ENCODE results near the gene KASH5.

Gene KASH5

GRCh38 chr19:49395581-49396407 is 7.7 kb downstream of the KASH5 start:
- DNase-seq (ENCODE audit: low read depth, low spot score): no peak

- no peak for DNase-seq (ENCODE audit: low read depth, low spot score)
These were observed 8.9 kb downstream of the KASH5 start for GRCh38 chr19:49396738-49397505.

DNA sequence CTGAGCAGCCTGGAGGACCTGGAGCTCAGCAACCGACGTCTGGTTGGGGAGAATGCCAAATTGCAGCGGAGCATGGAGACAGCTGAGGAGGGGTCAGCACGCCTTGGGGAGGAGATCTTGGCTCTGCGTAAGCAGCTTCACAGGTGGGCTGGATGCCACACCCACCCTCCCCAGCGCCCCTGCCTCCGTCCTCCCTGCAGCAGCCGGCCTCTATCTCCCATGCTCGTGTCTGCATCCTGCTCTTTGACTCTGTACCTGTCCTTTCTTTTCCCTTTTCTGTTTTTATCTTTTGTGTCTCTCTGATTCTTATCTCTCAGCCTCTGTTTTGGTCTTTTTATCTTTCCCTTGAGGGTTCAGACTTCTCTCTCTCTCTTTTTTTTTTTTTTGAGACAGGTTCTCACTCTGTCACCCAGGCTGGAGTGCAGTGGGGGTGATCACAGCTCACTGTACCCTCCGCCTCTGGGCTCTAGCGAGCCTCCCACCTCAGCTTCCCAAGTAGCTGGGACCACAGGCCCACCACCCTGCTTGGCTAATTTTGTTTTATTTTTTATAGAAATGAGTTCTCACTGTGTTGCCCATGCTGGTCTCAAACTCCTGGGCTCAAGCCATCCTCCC is 10.1 kb downstream of the KASH5 start:
- no peak for DNase-seq (ENCODE audit: low read depth, low spot score)

GRCh38 chr19:49398931-49399330 is 10.9 kb downstream of the KASH5 start:
- no peak for DNase-seq (ENCODE audit: low read depth, low spot score)

GRCh38 chr19:49400029-49400428 is 12.0 kb downstream of the KASH5 start:
- DNase-seq (ENCODE audit: low read depth, low spot score): no peak

- DNase-seq (ENCODE audit: low read depth, low spot score): peak; percentile 89
These were observed 15.5 kb downstream of the KASH5 start for GRCh38 chr19:49403404-49404187.

DNA sequence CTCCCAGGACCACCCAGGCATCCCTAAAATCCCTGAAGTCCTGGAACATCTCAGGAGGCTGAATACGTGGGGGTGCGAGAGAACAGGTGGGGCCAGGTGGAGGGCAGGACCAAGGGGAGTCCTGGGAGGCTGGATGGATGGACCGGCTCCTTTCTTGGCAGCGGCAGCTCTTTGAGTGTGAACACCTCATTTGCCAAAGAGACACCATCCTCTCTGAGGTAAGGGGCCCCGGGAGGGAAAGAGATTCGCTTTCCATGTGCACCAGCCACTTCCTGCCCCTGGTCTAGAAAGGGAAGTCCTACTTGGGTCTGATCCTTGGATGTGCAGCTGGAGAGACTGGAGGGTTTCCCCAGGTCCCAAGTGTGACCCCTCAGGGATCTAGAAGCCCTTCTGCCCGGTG is 19.0 kb downstream of the KASH5 start:
- no peak for DNase-seq (ENCODE audit: low read depth, low spot score)

DNA sequence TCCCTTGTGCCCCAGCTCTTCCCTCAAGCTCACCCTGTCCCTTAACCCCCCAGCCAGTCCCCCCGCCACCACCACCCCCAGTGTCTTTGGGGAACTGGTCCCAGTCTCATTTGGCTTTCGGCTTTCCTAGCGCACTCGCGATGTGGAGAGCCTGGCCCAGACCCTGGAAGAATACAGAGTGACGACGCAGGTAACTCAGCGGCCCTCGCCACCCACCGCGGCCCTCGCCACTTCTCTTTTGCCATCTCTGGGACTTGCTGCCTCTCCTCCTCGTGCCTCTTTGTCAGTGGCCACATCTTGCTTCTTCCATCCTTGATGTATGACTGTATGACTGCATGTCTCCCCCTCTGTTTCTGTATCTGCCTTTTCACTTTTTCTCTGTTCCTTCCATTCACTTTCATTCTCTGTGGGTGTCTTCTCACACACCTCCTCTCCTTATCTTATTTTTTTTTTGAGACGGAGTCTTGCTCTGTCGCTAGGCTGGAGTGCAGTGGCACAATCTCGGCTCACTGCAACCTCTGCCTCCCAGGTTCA is 19.5 kb downstream of the KASH5 start:
- DNase-seq (ENCODE audit: low read depth, low spot score): no peak

- no peak for DNase-seq (ENCODE audit: low read depth, low spot score)
These were observed 20.9 kb downstream of the KASH5 start for GRCh38 chr19:49408816-49409440.

DNA sequence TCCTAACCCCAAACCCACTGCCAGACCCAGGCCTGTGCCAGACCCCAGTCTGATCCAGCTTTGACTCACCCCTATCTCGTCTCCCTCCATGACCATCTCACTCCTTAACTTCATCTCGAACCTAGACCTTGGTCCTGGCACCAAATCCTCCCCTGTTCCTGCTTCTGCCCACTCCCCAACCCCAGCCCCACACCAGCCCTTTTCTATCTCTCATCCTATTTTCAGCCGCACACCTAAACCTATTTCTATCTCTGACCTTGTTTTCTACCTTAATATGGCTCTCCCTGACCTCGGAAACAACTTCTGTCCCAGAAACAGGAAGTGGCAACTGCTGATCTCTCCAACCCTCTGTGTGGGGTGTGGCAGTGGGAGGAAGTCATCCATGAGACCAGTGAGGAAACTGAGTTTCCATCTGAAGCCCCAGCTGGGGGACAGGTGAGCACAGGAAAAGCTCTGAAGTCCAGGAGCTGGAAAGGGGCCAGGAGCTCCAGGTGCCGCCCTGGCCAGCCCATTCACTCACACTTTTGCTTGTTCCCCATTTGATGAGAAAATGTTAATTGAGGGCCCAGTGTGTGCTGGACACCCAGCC is 21.5 kb downstream of the KASH5 start:
- DNase-seq (ENCODE audit: low read depth, low spot score): no peak

DNA sequence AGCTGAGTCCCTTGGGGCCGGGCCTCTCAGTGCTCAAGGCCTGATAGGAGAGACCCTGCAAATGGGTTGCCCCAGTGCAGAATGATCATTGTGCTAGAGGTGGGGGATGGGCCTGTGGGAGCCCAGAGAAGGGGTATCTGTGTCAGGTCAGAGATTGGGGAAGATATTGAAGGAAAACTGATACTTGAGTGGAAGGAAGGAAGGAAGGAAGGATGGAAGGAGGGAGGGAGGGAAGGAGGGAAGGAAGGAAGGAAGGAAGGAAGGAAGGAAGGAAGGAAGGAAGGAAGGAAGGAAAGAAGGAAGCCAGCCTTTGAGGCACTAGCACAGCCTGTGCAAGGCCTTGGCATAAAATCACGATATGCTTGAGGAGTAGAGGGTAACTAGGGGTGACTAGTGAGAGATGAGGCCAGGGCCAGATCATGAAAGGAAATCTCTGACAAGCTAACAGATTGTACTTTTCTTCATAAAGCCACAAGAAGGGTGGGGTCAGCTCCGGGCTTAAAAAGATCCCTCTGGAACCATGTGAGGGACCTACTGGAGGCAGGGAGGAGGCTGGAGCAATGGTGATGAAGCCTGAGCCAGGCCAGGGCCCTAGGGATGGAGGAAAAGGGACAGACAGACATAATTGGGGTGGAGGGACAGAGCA is 23.8 kb downstream of the KASH5 start:
- DNase-seq (ENCODE audit: low read depth, low spot score): no peak

- DNase-seq (ENCODE audit: low read depth, low spot score): no peak
These were observed 25.3 kb downstream of the KASH5 start for GRCh38 chr19:49413348-49413747.

DNA sequence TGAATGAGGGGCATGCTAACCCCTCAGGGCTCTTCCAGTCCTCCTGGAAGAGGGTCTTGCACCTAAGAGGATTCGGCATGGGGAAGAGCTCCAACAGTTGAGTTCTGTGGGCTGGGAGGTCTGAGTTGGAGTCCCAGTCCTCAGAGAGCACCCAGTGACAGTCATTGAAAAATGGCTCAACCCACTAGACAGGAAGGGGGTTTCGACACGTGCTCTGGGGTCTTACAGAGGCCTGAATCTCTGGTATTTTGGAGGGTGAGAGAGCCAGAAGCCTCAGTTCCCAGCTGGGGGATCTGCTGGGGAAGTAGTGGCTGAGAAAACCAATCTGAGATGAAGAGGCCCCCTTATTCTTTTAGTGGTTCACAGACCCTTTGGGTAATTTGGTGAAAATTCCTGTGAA is 26.2 kb downstream of the KASH5 start:
- DNase-seq (ENCODE audit: low read depth, low spot score): no peak

GRCh38 chr19:49415102-49415809 is 27.2 kb downstream of the KASH5 start:
- DNase-seq (ENCODE audit: low read depth, low spot score): no peak

GRCh38 chr19:49415810-49416200 is 27.8 kb downstream of the KASH5 start:
- no peak for DNase-seq (ENCODE audit: low read depth, low spot score)

- DNase-seq (ENCODE audit: low read depth, low spot score): no peak
These were observed 29.0 kb downstream of the KASH5 start for GRCh38 chr19:49417088-49417487.

GRCh38 chr19:49418511-49418910 is 30.5 kb downstream of the KASH5 start:
- DNase-seq (ENCODE audit: low read depth, low spot score): no peak

DNA sequence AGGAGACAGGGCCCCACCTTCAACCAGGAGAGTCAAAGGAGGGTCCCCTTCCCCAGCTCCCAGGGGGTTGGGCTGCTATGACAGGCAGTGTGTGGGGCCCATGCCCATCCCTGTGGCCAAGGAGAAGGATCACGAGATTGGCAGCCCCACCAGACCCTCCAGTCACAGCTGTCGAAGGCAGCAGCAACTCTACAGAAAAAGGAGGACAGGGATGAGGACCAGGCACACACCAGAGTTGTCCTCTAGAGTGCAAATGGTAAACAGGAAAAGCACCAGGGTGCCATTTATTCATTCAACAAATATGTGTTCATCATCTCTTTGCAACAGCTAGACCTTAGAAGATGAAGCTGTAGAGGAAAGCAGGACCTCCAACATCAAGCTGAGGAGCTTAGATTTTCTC is 31.1 kb downstream of the KASH5 start:
- DNase-seq (ENCODE audit: low read depth, low spot score): no peak

DNA sequence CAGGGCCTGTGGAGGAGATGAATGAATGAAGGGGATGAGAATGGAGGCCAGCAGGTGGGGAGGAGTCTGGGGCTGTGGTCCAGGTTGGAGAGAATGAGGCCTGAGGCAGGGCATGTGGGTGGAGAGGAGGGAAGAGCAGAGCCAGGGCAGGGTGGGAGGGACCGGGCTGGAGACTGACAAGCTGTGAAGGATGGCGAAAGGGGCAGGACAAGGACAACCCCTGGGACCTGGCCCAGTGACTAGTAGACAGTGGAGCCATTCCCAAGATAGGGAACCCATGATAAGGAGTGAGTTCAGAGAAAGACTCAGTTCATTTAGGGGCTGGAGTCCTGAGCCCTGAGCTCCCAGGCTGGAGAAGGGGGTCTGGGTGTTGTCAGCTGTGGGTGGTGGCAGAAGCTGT is 32.2 kb downstream of the KASH5 start:
- DNase-seq (ENCODE audit: low read depth, low spot score): no peak

All from brain pericyte (primary cell).